Peyer's patch (tissue), 4 donors: ENCODE data around the gene SLC7A5.

Experiments used
- POLR2A ChIP-seq, 2 donors: fragments of 450-650 bp; IDR thresholded peaks; one replicate each; pipeline ENCODE4 v1.5.1; 2017; ENCODE audit warnings: antibody characterized with exemption in 2 of 2, mild to moderate bottlenecking in 2 of 2, moderate library complexity in 2 of 2
- TF ChIP-seq, protein P1 (sequence below), 6 experiments: fragments of 450-650 bp in 4 of 6; fragments of 200-600 bp in 2 of 6; sonication (generic) in 1 of 6; IDR thresholded peaks; one replicate each; pipeline ENCODE4 v1.5.1; 2017 to 2019; ENCODE audit warnings: antibody characterized with exemption in 6 of 6, mild to moderate bottlenecking in 3 of 6, moderate library complexity in 1 of 6

DNA sequence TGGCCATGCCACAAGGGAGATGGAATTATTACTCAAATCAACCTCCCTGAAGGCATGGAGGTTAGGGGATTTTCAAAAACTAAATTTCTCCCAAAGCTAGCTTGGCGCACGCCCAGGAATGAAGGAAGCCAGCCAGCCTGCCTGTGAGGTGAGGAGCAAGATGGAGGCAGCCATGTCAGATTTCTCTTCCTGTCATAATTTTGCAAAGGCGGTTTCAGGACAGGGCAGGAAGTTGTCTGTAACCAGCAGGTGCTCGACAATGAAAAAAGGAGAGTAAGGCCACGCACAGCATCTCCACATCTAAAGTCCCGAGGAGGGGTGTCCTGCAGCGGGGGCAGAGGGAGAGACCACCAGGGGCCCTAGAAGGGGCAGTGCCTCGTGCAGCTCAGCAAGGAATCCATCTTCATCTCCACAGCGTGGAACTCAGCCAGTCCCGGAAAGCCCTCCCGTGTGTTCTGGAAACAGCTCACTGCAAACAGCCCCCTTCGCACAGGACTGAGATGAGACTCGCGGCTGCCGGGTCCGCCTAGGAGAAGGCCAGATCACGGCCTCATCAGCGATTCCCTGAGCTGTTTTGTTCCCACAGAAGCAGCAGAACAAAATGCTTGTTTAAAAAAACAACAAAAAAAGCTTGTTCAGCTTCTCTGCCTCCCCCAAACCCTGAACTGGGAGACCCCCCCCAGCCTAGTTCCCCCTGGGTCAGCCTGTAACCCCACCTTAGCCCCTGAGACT is 47.8 kb downstream of the SLC7A5 start:
- TF ChIP-seq, protein P1, sequence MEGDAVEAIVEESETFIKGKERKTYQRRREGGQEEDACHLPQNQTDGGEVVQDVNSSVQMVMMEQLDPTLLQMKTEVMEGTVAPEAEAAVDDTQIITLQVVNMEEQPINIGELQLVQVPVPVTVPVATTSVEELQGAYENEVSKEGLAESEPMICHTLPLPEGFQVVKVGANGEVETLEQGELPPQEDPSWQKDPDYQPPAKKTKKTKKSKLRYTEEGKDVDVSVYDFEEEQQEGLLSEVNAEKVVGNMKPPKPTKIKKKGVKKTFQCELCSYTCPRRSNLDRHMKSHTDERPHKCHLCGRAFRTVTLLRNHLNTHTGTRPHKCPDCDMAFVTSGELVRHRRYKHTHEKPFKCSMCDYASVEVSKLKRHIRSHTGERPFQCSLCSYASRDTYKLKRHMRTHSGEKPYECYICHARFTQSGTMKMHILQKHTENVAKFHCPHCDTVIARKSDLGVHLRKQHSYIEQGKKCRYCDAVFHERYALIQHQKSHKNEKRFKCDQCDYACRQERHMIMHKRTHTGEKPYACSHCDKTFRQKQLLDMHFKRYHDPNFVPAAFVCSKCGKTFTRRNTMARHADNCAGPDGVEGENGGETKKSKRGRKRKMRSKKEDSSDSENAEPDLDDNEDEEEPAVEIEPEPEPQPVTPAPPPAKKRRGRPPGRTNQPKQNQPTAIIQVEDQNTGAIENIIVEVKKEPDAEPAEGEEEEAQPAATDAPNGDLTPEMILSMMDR (IDR thresholded peaks at IDR 0.05), result no peak
- TF ChIP-seq POLR2A (IDR thresholded peaks at IDR 0.05), result no peak
